GM10248 (cell line): ENCODE results near the gene CHKA.
A peak's percentile ranks its signal among the peaks of the same experiment; 100 is the strongest.

Source experiments
- CTCF ChIA-PET: fragments of 300-600 bp; sonication (Branson Sonifier 250); formaldehyde crosslinking; extraction: SDS; loops from one replicate; lab custom pipeline; 2021; ENCODE audit warnings: antibody characterized with exemption; lab: Yijun Ruan, JAX
- POLR2A ChIA-PET: fragments of 350-650 bp; sonication (Branson Sonifier 250); formaldehyde crosslinking; extraction: SDS; loops from one replicate; lab custom pipeline; 2020; ENCODE audit warnings: antibody characterized with exemption; lab: Yijun Ruan, JAX
- DNase-seq: peaks from one replicate; pipeline ENCODE4 v3.0.0; 2012; ENCODE audit errors: extremely low spot score
- CTCF ChIP-seq: IDR thresholded peaks from 2 replicates; pipeline ENCODE4 v1.5.1; 2012; ENCODE audit warnings: mild to moderate bottlenecking, low read depth; ENCODE audit errors: extremely low read depth, missing control alignments, control extremely low read depth

Gene CHKA

DNA sequence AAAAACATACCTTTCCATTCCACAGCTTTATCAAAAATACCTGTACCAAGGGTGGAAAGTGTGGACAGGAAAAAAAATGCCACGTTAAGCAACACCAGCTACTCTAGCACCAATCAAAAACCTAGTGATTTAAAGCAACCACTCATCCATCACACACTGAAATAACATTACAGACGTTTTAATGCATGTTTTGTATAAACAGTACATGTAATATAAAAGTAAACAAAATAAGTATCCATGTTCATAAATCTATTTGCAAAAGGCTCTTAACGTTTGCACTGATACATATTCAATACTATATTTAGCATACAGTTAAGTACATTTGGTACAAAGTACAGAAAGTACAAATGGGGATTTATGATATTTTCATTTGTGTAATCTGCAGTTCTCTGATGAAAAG, 38.7 kb downstream of the CHKA start:
- ChIA-PET CTCF (interaction anchor here (0.6 kb wide), 1 partner anchor 14 kb away, joined by 3 read pairs; no protein-coding TSS in a partner anchor), POLR2A (no interaction called here)
- no peak for TF ChIP-seq CTCF
- no peak for DNase-seq

DNA sequence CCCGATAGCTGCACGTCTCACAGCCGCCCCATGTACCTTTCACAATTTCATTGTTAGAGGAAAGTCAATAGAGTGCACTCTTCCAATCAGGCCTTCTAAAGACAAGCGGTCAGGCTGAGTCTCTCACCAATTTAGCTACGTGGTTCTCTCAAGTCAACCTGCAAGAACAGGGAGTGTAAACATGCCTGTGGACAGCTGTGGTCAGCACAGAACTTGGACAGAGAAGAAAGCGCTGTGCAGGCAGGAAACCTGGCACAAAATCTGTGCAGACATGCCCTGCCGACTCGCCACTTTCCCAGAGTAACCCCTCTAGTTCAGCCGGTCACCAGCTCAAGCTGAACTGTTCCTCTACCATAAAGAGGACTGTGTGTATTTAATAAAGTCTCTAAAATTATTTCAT, 39.5 kb downstream of the CHKA start:
- POLR2A ChIA-PET: no interaction called here
- no peak for TF ChIP-seq CTCF
- DNase-seq: no peak
- CTCF ChIA-PET: interaction anchor here (0.9 to 1.2 kb wide), 2 partner anchors 9 to 11 kb away, joined by 3 read pairs; no protein-coding TSS in a partner anchor

DNA sequence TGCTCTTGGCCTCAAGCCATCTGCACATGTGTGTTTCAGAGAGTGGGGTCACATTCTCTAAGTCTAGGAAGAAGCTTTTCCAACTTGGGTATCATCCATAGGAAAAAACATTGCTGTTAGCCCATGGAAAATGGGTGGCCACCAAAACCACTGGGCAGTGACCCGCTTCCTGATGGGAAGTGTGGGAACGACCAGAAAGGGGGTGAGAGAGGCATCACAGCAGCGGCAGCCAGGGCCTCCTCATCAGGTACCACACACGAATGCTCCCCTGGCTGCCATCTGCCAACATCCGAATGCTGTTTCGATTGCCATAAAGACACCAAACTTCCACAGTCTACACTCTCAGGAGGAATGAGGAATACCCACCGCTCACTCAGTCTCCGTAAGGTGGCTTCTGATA, 40.3 kb downstream of the CHKA start:
- ChIA-PET POLR2A (no interaction called here), CTCF (interaction anchor here (1.2 kb wide), 1 partner anchor 10 kb away, joined by 3 read pairs; no protein-coding TSS in a partner anchor)
- TF ChIP-seq CTCF: no peak
- no peak for DNase-seq

- TF ChIP-seq CTCF: no peak
- peak; percentile 45 for DNase-seq
- POLR2A ChIA-PET: interaction anchor here (0.7 kb wide), 1 partner anchor 75 kb away, joined by 3 read pairs; no protein-coding TSS in a partner anchor
- CTCF ChIA-PET: interaction anchor here (0.6 kb wide), 1 partner anchor 10 kb away, joined by 4 read pairs; no protein-coding TSS in a partner anchor
These were observed 43.3 kb downstream of the CHKA start for GRCh38 chr11:68077617-68078582.

GRCh38 chr11:68076371-68077042, 44.7 kb downstream of the CHKA start:
- DNase-seq: no peak
- CTCF ChIA-PET: interaction anchor here (1.1 to 1.5 kb wide), 2 partner anchors 20 to 121 kb away, joined by 3 read pairs; no protein-coding TSS in a partner anchor

More at GRCh38 chr11:68076371-68077042, 44.7 kb downstream of the CHKA start:
- POLR2A ChIA-PET: no interaction called here
- TF ChIP-seq CTCF: peak; percentile 23
